ENCODE measurements around the gene DCP1A.
"Not testable (repeated sequence)": the region's sequence is repeated elsewhere in the genome, so short reads cannot be mapped to it uniquely, and the experiment has no call there.

The DCP1A gene

DNA sequence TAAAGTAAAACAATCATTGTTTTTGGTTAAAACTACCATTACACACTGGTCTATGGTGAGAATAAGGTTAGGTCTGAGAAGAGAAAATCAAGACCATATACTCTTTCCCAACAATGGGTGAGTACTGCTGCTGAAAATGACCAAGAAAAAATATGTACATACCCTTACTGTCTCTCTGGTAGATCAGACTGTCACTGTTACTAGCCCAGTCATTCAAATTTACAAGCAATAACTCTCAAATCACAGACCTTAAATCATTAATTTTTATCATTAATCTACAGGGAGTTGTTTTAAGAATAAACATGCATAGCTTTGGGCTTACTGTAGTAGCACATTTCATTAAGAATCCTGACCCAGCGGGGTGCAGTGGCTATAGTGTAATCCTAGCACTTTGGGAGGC, 17.4 kb downstream of the DCP1A start:
- no peak for TF ChIP-seq POLR2AphosphoS5 (IDR thresholded peaks at IDR 0.05; ENCODE audit: low read depth)
- no peak for TF ChIP-seq SPI1 (IDR thresholded peaks at IDR 0.05; ENCODE audit: borderline replicate concordance, low read depth)
- no peak for TF ChIP-seq GABPA (IDR thresholded peaks at IDR 0.05; ENCODE audit: low read depth)
- TF ChIP-seq REST (IDR thresholded peaks at IDR 0.05; ENCODE audit: insufficient replicate concordance, low read depth), result no peak
- no peak for TF ChIP-seq CTCF (IDR thresholded peaks at IDR 0.05; ENCODE audit: insufficient read depth, low read length)
- no peak for DNase-seq (ENCODE audit: low read depth in 1 of 2, low spot score in 1 of 2)
- H3K4me3 ChIP-seq (replicated peaks; ENCODE audit: insufficient read depth, low read length), result no peak overlapping the region
- H3K27me3 ChIP-seq (ENCODE audit: insufficient read depth, poor library complexity, severe bottlenecking), result no peaks in the 10 kb centered on the region
- H3K27ac ChIP-seq (replicated peaks), result no peak overlapping the region

GRCh38 chr3:53328746-53329145, 18.6 kb downstream of the DCP1A start:
- DNase-seq (ENCODE audit: low read depth in 1 of 2, low spot score in 1 of 2), result peak in 1 of 2 experiments; percentile 60
- no peak for TF ChIP-seq CTCF (IDR thresholded peaks at IDR 0.05; ENCODE audit: insufficient read depth, low read length)
- no peak for TF ChIP-seq GABPA (IDR thresholded peaks at IDR 0.05; ENCODE audit: low read depth)
- no peak for TF ChIP-seq REST (IDR thresholded peaks at IDR 0.05; ENCODE audit: insufficient replicate concordance, low read depth)
- TF ChIP-seq SPI1 (IDR thresholded peaks at IDR 0.05; ENCODE audit: borderline replicate concordance, low read depth), result no peak
- TF ChIP-seq POLR2AphosphoS5 (IDR thresholded peaks at IDR 0.05; ENCODE audit: low read depth), result no peak
- Histone ChIP-seq H3K27ac (replicated peaks) (peak overlapping the region; percentile 12; the same call in 1 of the 2 replicates), H3K4me3 (replicated peaks; ENCODE audit: insufficient read depth, low read length) (no peak overlapping the region), H3K27me3 (ENCODE audit: insufficient read depth, poor library complexity, severe bottlenecking) (no peaks in the 10 kb centered on the region)

DNA sequence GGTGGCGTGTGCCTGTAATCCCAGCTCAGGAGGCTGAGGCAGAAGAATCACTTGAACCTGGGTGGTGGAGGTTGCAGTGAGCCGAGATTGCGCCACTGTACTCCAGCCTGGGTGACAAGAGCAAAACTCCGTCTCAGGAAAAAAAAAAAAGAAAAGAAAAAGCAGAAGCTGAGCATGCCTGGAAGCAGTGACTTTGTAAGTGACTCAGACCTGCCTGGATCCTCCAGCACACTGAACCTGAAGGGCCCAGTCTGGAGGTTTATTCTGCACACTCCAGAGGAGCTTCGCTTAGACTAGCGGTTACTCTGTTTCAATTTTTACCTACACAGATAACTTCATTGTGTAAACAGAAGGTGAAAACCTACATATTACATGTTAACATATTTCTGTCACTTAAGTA, 19.4 kb downstream of the DCP1A start:
- DNase-seq (ENCODE audit: low read depth in 1 of 2, low spot score in 1 of 2), result peak in 1 of 2 experiments; percentile 72
- TF ChIP-seq SPI1 (IDR thresholded peaks at IDR 0.05; ENCODE audit: borderline replicate concordance, low read depth), result peak; percentile 28; the same call in 1 of the 2 replicates
- H3K27ac ChIP-seq (replicated peaks); H3K27me3 ChIP-seq (ENCODE audit: insufficient read depth, poor library complexity, severe bottlenecking); H3K4me3 ChIP-seq (replicated peaks; ENCODE audit: insufficient read depth, low read length): not testable (repeated sequence)

DNA sequence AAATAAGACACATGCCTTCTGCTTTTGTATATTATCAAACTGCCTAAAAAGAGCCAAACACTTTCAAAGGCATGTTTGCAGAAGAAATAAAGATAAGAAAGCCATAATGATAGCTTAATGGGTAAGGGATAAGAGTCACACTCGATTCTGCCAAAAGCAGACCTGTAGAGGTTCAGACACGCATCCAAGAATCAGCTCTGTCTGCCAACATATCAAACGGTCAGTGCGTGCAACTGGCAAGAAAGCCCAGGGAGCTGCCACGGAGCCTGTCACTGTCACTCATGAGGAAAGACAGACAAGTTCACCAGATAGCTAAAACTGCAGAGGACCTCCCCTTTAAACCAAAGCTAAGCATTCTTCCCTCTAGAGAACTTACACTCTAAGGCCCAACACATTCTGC, 23.2 kb downstream of the DCP1A start:
- H3K27ac ChIP-seq (replicated peaks), result no peak overlapping the region
- no peak overlapping the region for H3K4me3 ChIP-seq (replicated peaks; ENCODE audit: insufficient read depth, low read length)
- H3K27me3 ChIP-seq (ENCODE audit: insufficient read depth, poor library complexity, severe bottlenecking), result no peaks in the 10 kb centered on the region
- DNase-seq (ENCODE audit: low read depth in 1 of 2, low spot score in 1 of 2), result no peak
- TF ChIP-seq POLR2AphosphoS5 (IDR thresholded peaks at IDR 0.05; ENCODE audit: low read depth) (no peak), SPI1 (IDR thresholded peaks at IDR 0.05; ENCODE audit: borderline replicate concordance, low read depth) (no peak), CTCF (IDR thresholded peaks at IDR 0.05; ENCODE audit: insufficient read depth, low read length) (no peak), GABPA (IDR thresholded peaks at IDR 0.05; ENCODE audit: low read depth) (no peak), REST (IDR thresholded peaks at IDR 0.05; ENCODE audit: insufficient replicate concordance, low read depth) (no peak)
